Measurements from ENCODE around the gene CAMLG. TPM values are rescaled to one million over a fixed set of nuclear protein-coding genes. Genes with fewer than 3 reads are reported as not detected.
A peak's percentile ranks its signal among the peaks of the same experiment; 100 is the strongest.

The CAMLG gene
- total RNA-seq, 2 experiments from 2014 or later = 49.3 to 51.1 TPM

DNA sequence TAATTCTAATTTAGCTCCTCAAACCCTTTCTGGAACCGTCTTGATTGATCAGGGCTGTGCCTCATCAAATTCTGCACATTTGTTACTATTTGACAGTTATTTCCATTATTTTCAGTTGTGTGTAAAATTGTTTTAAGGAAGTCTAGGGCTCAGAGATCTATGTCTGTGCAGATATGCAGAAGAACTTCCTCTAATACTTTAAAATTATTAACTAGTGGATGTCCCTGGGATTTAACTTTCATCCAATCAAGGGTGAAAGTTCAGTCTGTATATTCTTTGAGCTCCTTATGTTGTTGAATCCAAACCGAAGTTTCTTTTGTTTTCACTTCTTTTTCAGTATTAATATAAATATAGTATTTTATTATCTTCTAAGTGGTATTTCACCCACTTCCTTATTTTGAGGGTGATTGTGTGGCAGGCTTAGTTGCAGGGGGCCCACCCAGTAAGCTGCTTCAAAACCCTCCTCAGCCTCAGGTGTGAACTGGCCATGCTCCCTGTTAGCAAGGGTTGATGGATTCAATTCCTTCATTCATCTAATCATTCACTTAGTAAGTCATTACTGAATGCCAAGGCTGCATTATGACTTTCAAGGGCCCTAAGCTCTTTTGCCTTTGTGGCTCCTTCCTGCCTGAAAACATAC, 2.1 kb upstream of the CAMLG start:
- peaks cover 28% of the 10 kb centered on the region for H3K4me1 ChIP-seq (ENCODE audit: insufficient read depth, low read length)
- Mint-ChIP-seq H3K4me3 (no peak overlapping the region), H3K27me3 (no peaks in the 10 kb centered on the region), H3K36me3 (ENCODE audit: low read depth) (peaks cover 23% of the 10 kb centered on the region), H3K9me3 (no peaks in the 10 kb centered on the region), H3K4me1 (ENCODE audit: low read depth) (peaks cover 25% of the 10 kb centered on the region), H3K27ac (no peak overlapping the region)
- DNase-seq (no peak), ATAC-seq (ENCODE audit: poor library complexity) (no peak)
- no peaks in the 10 kb centered on the region for H3K9me3 ChIP-seq (ENCODE audit: control insufficient read depth in 1 of 2, insufficient read depth in 1 of 2, low read length in 2 of 2)
- POLR2A ChIA-PET = interaction anchor here (1.3 kb wide), 1 partner anchor 168 kb away, joined by 3 read pairs; the partner anchor contains the start of gene PCBD2
- CTCF ChIA-PET = interaction anchor here (0.8 to 2.2 kb wide), 5 partner anchors 10 to 324 kb away, joined by 3 to 8 read pairs (median 4); partner anchors contain the start of genes CDKN2AIPNL, DDX46 and PCBD2
- intact Hi-C loops (cut with DNase I, micrococcal nuclease) = loop anchor here (5.0 to 10.0 kb wide), 8 partner anchors 49 to 731 kb away; partner anchors contain the start of genes C5orf24 (in 1 of the 2), PPP2CA (in 1 of the 2), SAR1B (in 1 of the 2) and SKP1 (in 1 of the 2)
- no peak overlapping the region for H3K27ac ChIP-seq (ENCODE audit: low read depth in 1 of 2, low read length in 2 of 2)
- H3K4me3 ChIP-seq (ENCODE audit: low read length) = no peak overlapping the region
- TF ChIP-seq, protein P1, sequence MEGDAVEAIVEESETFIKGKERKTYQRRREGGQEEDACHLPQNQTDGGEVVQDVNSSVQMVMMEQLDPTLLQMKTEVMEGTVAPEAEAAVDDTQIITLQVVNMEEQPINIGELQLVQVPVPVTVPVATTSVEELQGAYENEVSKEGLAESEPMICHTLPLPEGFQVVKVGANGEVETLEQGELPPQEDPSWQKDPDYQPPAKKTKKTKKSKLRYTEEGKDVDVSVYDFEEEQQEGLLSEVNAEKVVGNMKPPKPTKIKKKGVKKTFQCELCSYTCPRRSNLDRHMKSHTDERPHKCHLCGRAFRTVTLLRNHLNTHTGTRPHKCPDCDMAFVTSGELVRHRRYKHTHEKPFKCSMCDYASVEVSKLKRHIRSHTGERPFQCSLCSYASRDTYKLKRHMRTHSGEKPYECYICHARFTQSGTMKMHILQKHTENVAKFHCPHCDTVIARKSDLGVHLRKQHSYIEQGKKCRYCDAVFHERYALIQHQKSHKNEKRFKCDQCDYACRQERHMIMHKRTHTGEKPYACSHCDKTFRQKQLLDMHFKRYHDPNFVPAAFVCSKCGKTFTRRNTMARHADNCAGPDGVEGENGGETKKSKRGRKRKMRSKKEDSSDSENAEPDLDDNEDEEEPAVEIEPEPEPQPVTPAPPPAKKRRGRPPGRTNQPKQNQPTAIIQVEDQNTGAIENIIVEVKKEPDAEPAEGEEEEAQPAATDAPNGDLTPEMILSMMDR (IDR thresholded peaks at IDR 0.05) = no peak
- H3K36me3 ChIP-seq (ENCODE audit: insufficient read depth, low read length) = no peaks in the 10 kb centered on the region
- no peaks in the 10 kb centered on the region for H3K27me3 ChIP-seq (ENCODE audit: control insufficient read depth in 1 of 2, insufficient read depth in 2 of 2, low read length in 2 of 2)

DNA sequence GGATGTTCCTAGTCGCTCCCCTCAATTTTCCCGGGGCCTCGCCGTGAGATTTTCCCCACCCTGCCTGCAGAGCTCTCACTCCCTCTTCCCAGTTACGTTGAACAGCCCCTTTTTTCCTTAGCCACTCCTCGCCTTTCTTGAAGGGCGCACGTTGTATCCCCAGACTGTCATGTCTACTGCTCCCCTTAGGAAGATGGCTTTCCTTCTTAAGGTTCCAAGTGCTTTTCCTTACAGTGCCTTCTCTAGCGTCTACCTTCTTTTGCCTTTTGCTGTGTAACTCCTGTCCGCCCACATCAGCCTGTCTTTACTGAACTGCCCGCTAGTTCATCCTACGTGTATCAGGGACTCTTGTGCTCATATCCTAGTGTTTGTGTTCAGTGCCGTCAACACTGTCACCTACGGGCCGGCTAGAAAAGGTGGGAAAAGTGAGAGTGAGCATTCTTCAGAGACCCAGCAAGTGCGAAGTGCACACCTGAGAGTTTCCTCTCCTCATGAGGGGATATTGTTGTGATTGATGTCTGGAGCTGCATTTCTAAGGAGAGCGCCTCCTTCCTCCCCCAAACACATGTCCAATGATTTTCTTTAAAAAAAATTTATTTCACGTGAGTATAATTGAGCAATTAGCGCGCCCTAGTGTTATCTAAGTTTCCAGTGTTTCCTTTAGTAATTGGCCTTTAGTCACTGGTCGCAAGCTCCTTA, 764 bp downstream of the CAMLG start:
- TF ChIP-seq, protein P1 (IDR thresholded peaks at IDR 0.05) = peak; percentile 38
- Mint-ChIP-seq H3K4me1 (ENCODE audit: low read depth) (peaks cover 34% of the 10 kb centered on the region), H3K27ac (peak overlapping the region; percentile 86), H3K36me3 (ENCODE audit: low read depth) (peaks cover 34% of the 10 kb centered on the region), H3K9me3 (no peaks in the 10 kb centered on the region), H3K4me3 (peak overlapping the region; percentile 92), H3K27me3 (no peaks in the 10 kb centered on the region)
- DNase-seq (peak in 7 of 14 experiments; percentile 3 to 66 (median 15)), ATAC-seq (ENCODE audit: poor library complexity) (peak; percentile 19)
- H3K27ac ChIP-seq (ENCODE audit: low read depth in 1 of 2, low read length in 2 of 2) = peak overlapping the region; percentile 77 to 93
- CTCF ChIA-PET = interaction anchor here (0.5 to 5.5 kb wide), 16 partner anchors 11 to 369 kb away, joined by 3 to 78 read pairs (median 3); partner anchors contain the start of genes C5orf24, DDX46, PCBD2 and SAR1B
- H3K27me3 ChIP-seq (ENCODE audit: control insufficient read depth in 1 of 2, insufficient read depth in 2 of 2, low read length in 2 of 2) = no peaks in the 10 kb centered on the region
- H3K4me3 ChIP-seq (ENCODE audit: low read length) = peak overlapping the region; percentile 98
- peaks cover 3% of the 10 kb centered on the region for H3K36me3 ChIP-seq (ENCODE audit: insufficient read depth, low read length)
- no peaks in the 10 kb centered on the region for H3K9me3 ChIP-seq (ENCODE audit: control insufficient read depth in 1 of 2, insufficient read depth in 1 of 2, low read length in 2 of 2)
- H3K4me1 ChIP-seq (ENCODE audit: insufficient read depth, low read length) = peaks cover 28% of the 10 kb centered on the region
- POLR2A ChIA-PET = interaction anchor here (0.7 to 3.8 kb wide), 17 partner anchors 19 to 1776 kb away, joined by 3 to 71 read pairs (median 5); partner anchors contain the start of genes AFF4, C5orf24, DDX46 and PCBD2
- intact Hi-C loops (cut with DNase I, micrococcal nuclease) = loop anchor here (1.0 to 10.0 kb wide), 13 partner anchors 19 to 734 kb away; partner anchors contain the start of genes DDX46 (in 2 of the 2), C5orf24 (in 1 of the 2), PCBD2 (in 1 of the 2) and PPP2CA (in 1 of the 2)

- TF ChIP-seq, protein P1 (IDR thresholded peaks at IDR 0.05) = no peak
- Mint-ChIP-seq H3K9me3 (no peaks in the 10 kb centered on the region), H3K4me3 (peak overlapping the region; percentile 4), H3K27me3 (no peaks in the 10 kb centered on the region), H3K36me3 (ENCODE audit: low read depth) (peaks cover 37% of the 10 kb centered on the region), H3K27ac (no peak overlapping the region), H3K4me1 (ENCODE audit: low read depth) (peaks cover 34% of the 10 kb centered on the region)
- H3K4me1 ChIP-seq (ENCODE audit: insufficient read depth, low read length) = peaks cover 28% of the 10 kb centered on the region
- ATAC-seq (ENCODE audit: poor library complexity) = no peak
- H3K27me3 ChIP-seq (ENCODE audit: control insufficient read depth in 1 of 2, insufficient read depth in 2 of 2, low read length in 2 of 2) = no peaks in the 10 kb centered on the region
- no peak overlapping the region for H3K27ac ChIP-seq (ENCODE audit: low read depth in 1 of 2, low read length in 2 of 2)
- H3K4me3 ChIP-seq (ENCODE audit: low read length) = no peak overlapping the region
- H3K9me3 ChIP-seq (ENCODE audit: control insufficient read depth in 1 of 2, insufficient read depth in 1 of 2, low read length in 2 of 2) = no peaks in the 10 kb centered on the region
- ChIA-PET CTCF (interaction anchor here (0.8 to 5.5 kb wide), 3 partner anchors 10 to 163 kb away, joined by 3 to 78 read pairs (median 6); partner anchors contain the start of genes DDX46 and PCBD2), POLR2A (interaction anchor here (0.6 to 3.8 kb wide), 3 partner anchors 17 to 164 kb away, joined by 3 to 48 read pairs (median 3); partner anchors contain the start of genes DDX46 and PCBD2)
- H3K36me3 ChIP-seq (ENCODE audit: insufficient read depth, low read length) = peaks cover 3% of the 10 kb centered on the region
- no peak for DNase-seq
- intact Hi-C loops (cut with DNase I, micrococcal nuclease) = no loop called here
These were observed 2.7 kb downstream of the CAMLG start for GRCh38 chr5:134741052-134741451.

Measured in CD4-positive, alpha-beta T cell (primary cell).